IPS-18c (cell line): ENCODE results near the gene PSIP1.

Experiments used
- H3K4me3 ChIP-seq: 2 replicates; pipeline ENCODE4 v1.7.0; 2013; ENCODE audit warnings: low read depth, mild to moderate bottlenecking, low read length, moderate library complexity; ENCODE audit not compliant: insufficient read depth
- H3K9me3 ChIP-seq: one replicate; pipeline ENCODE4 v1.6.1; 2013; ENCODE audit warnings: mild to moderate bottlenecking, low read length, moderate library complexity; ENCODE audit not compliant: control insufficient read depth, insufficient read depth

The PSIP1 gene

GRCh38 chr9:15420796-15421195 lies 90.0 kb downstream of the PSIP1 start:
- Histone ChIP-seq H3K4me3 (no peak overlapping the region), H3K9me3 (no peaks in the 10 kb centered on the region)

GRCh38 chr9:15417626-15418025 lies 93.1 kb downstream of the PSIP1 start:
- no peaks in the 10 kb centered on the region for H3K9me3 ChIP-seq
- no peak overlapping the region for H3K4me3 ChIP-seq

- no peaks in the 10 kb centered on the region for H3K9me3 ChIP-seq
- no peak overlapping the region for H3K4me3 ChIP-seq
Measured at GRCh38 chr9:15416880-15417279, 93.9 kb downstream of the PSIP1 start.
